CD4-positive, CD25-positive, alpha-beta regulatory T cell (primary cell): ENCODE data around the gene SHC1. TPM values are rescaled to one million over a fixed set of nuclear protein-coding genes. Genes with fewer than 3 reads are reported as not detected.
A peak's percentile ranks its signal among the peaks of the same experiment; 100 is the strongest.

ENCODE experiments used
- ATAC-seq, 2 donors: fragments of 150-1000 bp; cut with Tn5 transposase; one replicate each; pipeline ENCODE4 v1.10.0; 2021; ENCODE audit warnings: low read depth in 2 of 2, moderate number of reproducible peaks in 2 of 2, moderate library complexity in 1 of 2
- DNase-seq, 3 donors: peaks; one replicate each; pipeline versions ENCODE4 v3.0.0 to v3.0.0-alpha.2; 2012 to 2022; ENCODE audit warnings: mixed read lengths in 1 of 3
- H3K27ac ChIP-seq: one replicate; pipeline ENCODE4 v1.7.0; 2013; ENCODE audit warnings: mild to moderate bottlenecking, low read length; ENCODE audit not compliant: insufficient read depth, poor library complexity, severe bottlenecking
- H3K27me3 ChIP-seq: one replicate; pipeline ENCODE4 v1.7.0; 2013; ENCODE audit warnings: low read length; ENCODE audit not compliant: control insufficient read depth, insufficient read depth
- H3K36me3 ChIP-seq: one replicate; pipeline ENCODE4 v1.7.0; 2013; ENCODE audit warnings: mild to moderate bottlenecking, low read length, moderate library complexity; ENCODE audit not compliant: control insufficient read depth, insufficient read depth
- H3K4me1 ChIP-seq: 2 replicates; pipeline ENCODE4 v1.7.0; 2013; ENCODE audit warnings: mild to moderate bottlenecking, low read length; ENCODE audit not compliant: insufficient read depth, control insufficient read depth, poor library complexity, severe bottlenecking
- H3K4me3 ChIP-seq: one replicate; pipeline ENCODE4 v1.7.0; 2013; ENCODE audit warnings: low read depth, mild to moderate bottlenecking, low read length, moderate library complexity
- H3K9me3 ChIP-seq, 2 experiments: 1 replicate in 1 of 2; 2 replicates in 1 of 2; pipeline ENCODE4 v1.7.0; 2013; ENCODE audit warnings: low read length in 2 of 2, mild to moderate bottlenecking in 1 of 2, moderate library complexity in 1 of 2; ENCODE audit not compliant: control insufficient read depth in 2 of 2
- H3K27ac Mint-ChIP-seq, 3 donors: one replicate each; pipeline ENCODE4 v1.8.0; 2020 to 2022; ENCODE audit warnings: mild to moderate bottlenecking in 3 of 3, mixed read lengths in 3 of 3, moderate library complexity in 2 of 3
- H3K27me3 Mint-ChIP-seq: one replicate; pipeline ENCODE4 v1.8.0; 2022; ENCODE audit warnings: mild to moderate bottlenecking, mixed read lengths
- H3K36me3 Mint-ChIP-seq: one replicate; pipeline ENCODE4 v1.8.0; 2020; ENCODE audit warnings: mixed read lengths
- H3K4me1 Mint-ChIP-seq, 4 donors: one replicate each; pipeline ENCODE4 v1.8.0; 2020 to 2022; ENCODE audit warnings: mixed read lengths in 4 of 4, mild to moderate bottlenecking in 1 of 4
- H3K4me3 Mint-ChIP-seq, 4 donors: one replicate each; pipeline ENCODE4 v1.8.0; 2020 to 2022; ENCODE audit warnings: mild to moderate bottlenecking in 4 of 4, mixed read lengths in 4 of 4, moderate library complexity in 3 of 4
- H3K9me3 Mint-ChIP-seq, 7 donors: one replicate each; pipeline ENCODE4 v1.8.0; 2020 to 2022; ENCODE audit warnings: mixed read lengths in 7 of 7, mild to moderate bottlenecking in 3 of 7, moderate library complexity in 2 of 7
- polyA plus RNA-seq, 4 donors: library from polyadenylated mRNA; unstranded; fragments of 300-500 nt; fragmentation: Illumina TruSeq; gene quantifications; one replicate each; pipeline ENCODE4 v1.2.3, GENCODE V29; 2021
- total RNA-seq: library from RNA; stranded (reverse); gene quantifications from one replicate; pipeline ENCODE4 v1.2.3, GENCODE V29; 2022

The SHC1 gene
- total and polyA plus RNA-seq, 5 donors from 2014 or later = 27.0 to 71.3 (median 31.6) TPM

DNA sequence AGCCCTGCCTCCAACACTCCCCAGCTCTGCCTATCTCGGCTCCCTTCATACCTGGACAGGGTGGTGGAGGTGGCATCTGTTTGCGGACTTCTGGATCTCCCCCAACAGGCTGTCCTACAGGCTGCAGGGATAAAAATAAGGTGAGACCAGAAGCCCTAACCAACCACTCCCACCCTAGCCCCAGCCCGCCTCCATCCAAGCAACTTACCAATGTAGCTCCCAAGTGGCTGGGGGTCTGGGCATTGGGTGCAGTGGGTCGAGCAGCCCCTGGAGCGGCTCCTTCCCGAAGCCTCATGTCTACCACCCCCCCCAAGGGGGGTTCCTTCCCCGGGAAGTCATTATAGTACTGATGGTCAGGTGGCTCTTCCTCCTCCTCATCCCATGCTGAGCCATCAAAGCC lies 4.4 kb downstream of the SHC1 start:
- no peaks in the 10 kb centered on the region for H3K27me3 ChIP-seq
- H3K4me1 Mint-ChIP-seq = peaks cover 0 to 41% (median 26%) of the 10 kb centered on the region in 4 donors

GRCh38 chr1:154964359-154964758 lies 6.2 kb downstream of the SHC1 start:
- H3K36me3 Mint-ChIP-seq = peaks cover 13% of the 10 kb centered on the region
- no peaks in the 10 kb centered on the region for H3K27me3 ChIP-seq
- H3K4me3 ChIP-seq = no peak overlapping the region
- peaks cover 6 to 47% (median 29%) of the 10 kb centered on the region in 4 donors for H3K4me1 Mint-ChIP-seq
- H3K36me3 ChIP-seq = peaks cover 59% of the 10 kb centered on the region
- H3K27ac ChIP-seq = no peak overlapping the region
- ATAC-seq (no peak), DNase-seq (no peak)
- peaks cover 30% of the 10 kb centered on the region for H3K4me1 ChIP-seq
- no peaks in the 10 kb centered on the region for H3K9me3 ChIP-seq
- H3K4me3 Mint-ChIP-seq = peak overlapping the region in 1 of 4 donors; percentile 42
- no peaks in the 10 kb centered on the region for H3K27me3 Mint-ChIP-seq
- H3K27ac Mint-ChIP-seq = peak overlapping the region in 1 of 3 donors; percentile 46
- no peaks in the 10 kb centered on the region for H3K9me3 Mint-ChIP-seq

More for the DNA sequence above, 4.4 kb downstream of the SHC1 start:
- Histone ChIP-seq H3K27ac (no peak overlapping the region), H3K36me3 (peaks cover 55% of the 10 kb centered on the region), H3K4me1 (peaks cover 22% of the 10 kb centered on the region), H3K4me3 (no peak overlapping the region), H3K9me3 (no peaks in the 10 kb centered on the region)
- H3K9me3 Mint-ChIP-seq = no peaks in the 10 kb centered on the region
- peak overlapping the region in 1 of 4 donors; percentile 71 for H3K4me3 Mint-ChIP-seq
- peaks cover 11% of the 10 kb centered on the region for H3K36me3 Mint-ChIP-seq
- DNase-seq (no peak), ATAC-seq (no peak)
- no peaks in the 10 kb centered on the region for H3K27me3 Mint-ChIP-seq
- peak overlapping the region in 1 of 3 donors; percentile 20 for H3K27ac Mint-ChIP-seq

GRCh38 chr1:154963643-154964042 lies 6.9 kb downstream of the SHC1 start:
- Histone ChIP-seq H3K4me3 (no peak overlapping the region), H3K27ac (no peak overlapping the region), H3K4me1 (peaks cover 32% of the 10 kb centered on the region), H3K9me3 (no peaks in the 10 kb centered on the region), H3K36me3 (peaks cover 61% of the 10 kb centered on the region), H3K27me3 (no peaks in the 10 kb centered on the region)
- no peaks in the 10 kb centered on the region for H3K9me3 Mint-ChIP-seq
- peak overlapping the region in 2 of 4 donors; percentile 42 to 84 for H3K4me3 Mint-ChIP-seq
- no peak for ATAC-seq
- peaks cover 13% of the 10 kb centered on the region for H3K36me3 Mint-ChIP-seq
- no peaks in the 10 kb centered on the region for H3K27me3 Mint-ChIP-seq
- DNase-seq = no peak
- peak overlapping the region; percentile 38 to 91 (median 53) for H3K27ac Mint-ChIP-seq
- H3K4me1 Mint-ChIP-seq = peaks cover 6 to 42% (median 26%) of the 10 kb centered on the region in 4 donors

GRCh38 chr1:154962795-154963330 lies 7.7 kb downstream of the SHC1 start:
- peaks cover 61% of the 10 kb centered on the region for H3K36me3 ChIP-seq
- H3K27ac ChIP-seq = peak overlapping the region; percentile 92
- peak overlapping the region; percentile 85 to 96 (median 86) for H3K4me3 Mint-ChIP-seq
- no peaks in the 10 kb centered on the region for H3K27me3 Mint-ChIP-seq
- ATAC-seq (no peak), DNase-seq (no peak)
- H3K9me3 Mint-ChIP-seq = no peaks in the 10 kb centered on the region
- H3K9me3 ChIP-seq = no peaks in the 10 kb centered on the region
- H3K27ac Mint-ChIP-seq = peak overlapping the region; percentile 88 to 95 (median 91)
- H3K27me3 ChIP-seq = no peaks in the 10 kb centered on the region
- peak overlapping the region; percentile 64 for H3K4me3 ChIP-seq
- peaks cover 13% of the 10 kb centered on the region for H3K36me3 Mint-ChIP-seq
- peaks cover 35% of the 10 kb centered on the region for H3K4me1 ChIP-seq
- H3K4me1 Mint-ChIP-seq = peaks cover 6 to 44% (median 25%) of the 10 kb centered on the region in 4 donors

DNA sequence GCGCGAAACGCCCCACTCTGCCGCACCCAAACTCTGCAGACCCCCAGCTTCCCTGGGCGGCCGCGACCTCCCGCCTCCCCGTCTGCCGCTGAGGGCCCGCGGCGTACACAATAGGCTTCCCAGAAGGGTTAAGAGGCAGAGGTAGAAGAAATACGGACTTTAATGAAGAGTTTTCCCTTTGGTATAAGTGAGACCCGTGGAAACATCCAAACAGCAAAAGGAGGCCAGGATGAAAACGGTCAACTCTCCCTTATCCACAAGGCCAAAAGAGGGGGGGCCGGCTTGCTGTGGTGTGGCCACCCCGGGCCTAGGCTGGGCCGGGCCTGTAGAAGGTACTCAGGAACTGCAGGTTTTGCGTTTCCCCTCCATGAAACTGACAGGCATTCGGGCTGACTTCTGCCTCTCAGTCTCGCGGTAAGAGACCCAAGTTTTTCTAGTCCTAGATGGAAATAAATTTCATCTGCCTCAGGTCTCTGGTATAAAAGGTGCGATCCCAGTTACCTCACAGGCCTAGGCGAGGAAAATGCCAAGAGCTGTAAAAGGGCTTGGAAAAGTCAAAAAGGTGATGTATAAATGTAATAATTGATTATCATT lies 8.3 kb downstream of the SHC1 start:
- ATAC-seq = peak; percentile 2 to 3
- Mint-ChIP-seq H3K27ac (peak overlapping the region; percentile 88 to 95 (median 91)), H3K4me1 (peaks cover 6 to 49% (median 26%) of the 10 kb centered on the region in 4 donors), H3K36me3 (peaks cover 13% of the 10 kb centered on the region), H3K4me3 (peak overlapping the region; percentile 85 to 96 (median 86)), H3K27me3 (no peaks in the 10 kb centered on the region), H3K9me3 (no peaks in the 10 kb centered on the region)
- peak in 1 of 3 donors; percentile 55 for DNase-seq
- H3K4me3 ChIP-seq = peak overlapping the region; percentile 64
- H3K4me1 ChIP-seq = peaks cover 37% of the 10 kb centered on the region
- no peaks in the 10 kb centered on the region for H3K27me3 ChIP-seq
- peaks cover 56% of the 10 kb centered on the region for H3K36me3 ChIP-seq
- no peaks in the 10 kb centered on the region for H3K9me3 ChIP-seq
- peak overlapping the region; percentile 92 for H3K27ac ChIP-seq

- Mint-ChIP-seq H3K27me3 (no peaks in the 10 kb centered on the region), H3K36me3 (peaks cover 13% of the 10 kb centered on the region), H3K27ac (peak within 1 kb of the TSS; percentile 95 to 97 (median 96)), H3K4me1 (peaks cover 6 to 57% (median 26%) of the 10 kb centered on the region in 4 donors), H3K9me3 (no peaks in the 10 kb centered on the region), H3K4me3 (peak within 1 kb of the TSS; percentile 96 to 98 (median 97))
- Histone ChIP-seq H3K27me3 (no peaks in the 10 kb centered on the region), H3K27ac (peak within 1 kb of the TSS; percentile 92), H3K9me3 (no peaks in the 10 kb centered on the region), H3K36me3 (peaks cover 48% of the 10 kb centered on the region), H3K4me1 (peaks cover 45% of the 10 kb centered on the region), H3K4me3 (peak within 1 kb of the TSS; percentile 85)
- DNase-seq (peak; percentile 81 to 87 (median 84)), ATAC-seq (peak; percentile 79 to 82)
Observed at GRCh38 chr1:154961207-154962155, 9.1 kb downstream of the SHC1 start, which contains the start of gene PYGO2. Gene PYGO2, minus strand, starts transcription at chr1:154961782. Its CDS starts 206 bp downstream, at chr1:154961576.

- peak overlapping the region; percentile 91 to 97 (median 96) for H3K27ac Mint-ChIP-seq
- peaks cover 11% of the 10 kb centered on the region for H3K36me3 Mint-ChIP-seq
- H3K9me3 Mint-ChIP-seq = peaks cover 0 to 2% (median 0%) of the 10 kb centered on the region in 7 donors
- H3K27me3 ChIP-seq = no peaks in the 10 kb centered on the region
- H3K27ac ChIP-seq = peak overlapping the region; percentile 92
- H3K9me3 ChIP-seq = no peaks in the 10 kb centered on the region
- H3K4me1 Mint-ChIP-seq = peaks cover 6 to 62% (median 32%) of the 10 kb centered on the region in 4 donors
- no peak for DNase-seq
- peak overlapping the region; percentile 96 to 98 (median 97) for H3K4me3 Mint-ChIP-seq
- peaks cover 6% of the 10 kb centered on the region for H3K27me3 Mint-ChIP-seq
- peaks cover 53% of the 10 kb centered on the region for H3K4me1 ChIP-seq
- no peak for ATAC-seq
- H3K4me3 ChIP-seq = peak overlapping the region; percentile 85
- peaks cover 39% of the 10 kb centered on the region for H3K36me3 ChIP-seq
Observed at GRCh38 chr1:154960446-154961136, 10.0 kb downstream of the SHC1 start.
